HepG2 (cell line): ENCODE measurements around the gene NUP93.

Experiments
- BATF2 ChIP-seq: sonication (generic); formaldehyde crosslinking; IDR thresholded peaks from 2 replicates; pipeline ENCODE4 v1.8.0; 2022; ENCODE audit warnings: mild to moderate bottlenecking, missing genetic modification reagents, moderate library complexity
- EP300 ChIP-seq, 3 experiments: sonication (generic) in 1 of 3; formaldehyde crosslinking in 1 of 3; IDR thresholded peaks; 2 replicates each; pipeline versions ENCODE4 v1.5.1 to v1.6.1; 2011 to 2020; ENCODE audit warnings: low read depth in 2 of 3, low read length in 2 of 3, borderline replicate concordance in 1 of 3, improper control_type of control experiment in 1 of 3, mild to moderate bottlenecking in 1 of 3, missing genetic modification reagents in 1 of 3, moderate library complexity in 1 of 3
- ERF ChIP-seq: IDR thresholded peaks from 2 replicates; pipeline ENCODE4 v1.6.1; 2018; ENCODE audit warnings: missing biosample characterization, missing genetic modification reagents
- HOXD1 ChIP-seq: sonication (generic); formaldehyde crosslinking; IDR thresholded peaks from 2 replicates; pipeline ENCODE4 v1.5.0; 2020; ENCODE audit warnings: missing genetic modification reagents
- KDM1A ChIP-seq: IDR thresholded peaks from 2 replicates; pipeline ENCODE4 v1.6.1; 2016; ENCODE audit warnings: missing compliant biosample characterization
- POLR2A ChIP-seq, 2 experiments: IDR thresholded peaks; 2 replicates each; pipeline ENCODE4 v1.6.1; 2011; ENCODE audit warnings: low read depth in 2 of 2, low read length in 2 of 2, mild to moderate bottlenecking in 1 of 2, moderate library complexity in 1 of 2; ENCODE audit not compliant: insufficient read depth in 1 of 2
- TRIM22 ChIP-seq: fragments of 450-650 bp; IDR thresholded peaks from 2 replicates; pipeline ENCODE4 v1.6.1; 2017
- ZNF121 ChIP-seq: sonication (generic); formaldehyde crosslinking; IDR thresholded peaks from 2 replicates; pipeline ENCODE4 v1.5.0; 2020; ENCODE audit warnings: mild to moderate bottlenecking, missing genetic modification reagents
- ZNF3 ChIP-seq: IDR thresholded peaks from 2 replicates; pipeline ENCODE4 v1.7.0; 2017; ENCODE audit warnings: inconsistent platforms
- ZNF709 ChIP-seq: sonication (generic); formaldehyde crosslinking; IDR thresholded peaks from 2 replicates; pipeline ENCODE4 v1.5.0; 2020; ENCODE audit warnings: mild to moderate bottlenecking, missing genetic modification reagents
- TF ChIP-seq, protein P1 (sequence below): IDR thresholded peaks from 2 replicates; pipeline ENCODE4 v1.6.1; 2016

DNA sequence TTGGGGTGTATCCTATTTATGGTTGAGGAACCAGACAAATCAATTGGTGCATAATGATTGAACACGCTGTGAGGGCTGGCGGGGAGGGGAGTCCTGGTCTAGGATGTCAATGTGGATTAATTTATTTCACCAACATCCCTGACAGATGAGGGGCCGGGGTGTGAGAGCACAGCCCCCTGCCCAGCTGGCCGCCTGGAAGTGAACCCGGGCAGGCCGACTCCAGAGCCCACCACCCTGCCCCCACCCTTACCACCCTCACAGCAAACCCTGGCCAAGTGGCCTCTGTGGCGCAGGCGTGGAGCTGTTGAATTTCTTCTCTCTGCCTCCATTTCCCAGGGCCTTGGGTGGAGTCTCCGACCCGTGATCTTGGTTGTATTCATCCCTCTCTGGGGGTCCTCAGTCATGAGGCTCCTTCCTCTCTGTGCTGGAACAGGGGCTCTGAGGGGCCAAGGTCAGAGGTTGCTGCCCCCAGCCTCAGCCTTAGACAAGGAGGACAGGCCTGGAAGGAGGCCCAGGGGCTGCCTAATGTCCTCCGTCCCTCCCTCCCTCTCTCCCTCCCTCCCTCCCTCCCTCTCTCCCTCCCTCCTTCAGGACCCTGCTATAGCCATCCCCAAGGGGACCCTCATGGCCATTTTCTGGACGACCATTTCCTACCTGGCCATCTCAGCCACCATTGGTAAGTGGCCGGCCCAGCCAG is 147.7 kb downstream of the NUP93 start:
- TF ChIP-seq ERF (CRISPR knock-in tag) (no peak), ZNF3 (CRISPR knock-in tag) (no peak), ZNF121 (CRISPR knock-in tag) (no peak), POLR2A (IDR thresholded peaks at IDR 0.05; ENCODE audit: insufficient read depth in 1 of 2, low read depth in 2 of 2, low read length in 2 of 2) (no peak), HOXD1 (CRISPR knock-in tag) (no peak), KDM1A (CRISPR knock-in tag) (no peak), TRIM22 (no peak), BATF2 (CRISPR knock-in tag) (no peak), EP300 (IDR thresholded peaks at IDR 0.05; ENCODE audit: low read depth in 2 of 2, low read length in 2 of 2) (no peak), EP300 (CRISPR knock-in tag; IDR thresholded peaks at IDR 0.05; ENCODE audit: borderline replicate concordance) (no peak), ZNF709 (no peak)
- TF ChIP-seq, protein P1, sequence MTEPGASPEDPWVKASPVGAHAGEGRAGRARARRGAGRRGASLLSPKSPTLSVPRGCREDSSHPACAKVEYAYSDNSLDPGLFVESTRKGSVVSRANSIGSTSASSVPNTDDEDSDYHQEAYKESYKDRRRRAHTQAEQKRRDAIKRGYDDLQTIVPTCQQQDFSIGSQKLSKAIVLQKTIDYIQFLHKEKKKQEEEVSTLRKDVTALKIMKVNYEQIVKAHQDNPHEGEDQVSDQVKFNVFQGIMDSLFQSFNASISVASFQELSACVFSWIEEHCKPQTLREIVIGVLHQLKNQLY (CRISPR knock-in tag): no peak
